K562 (cell line): ENCODE data around the gene CD82. TPM values are rescaled to one million over a fixed set of nuclear protein-coding genes. Genes with fewer than 3 reads are reported as not detected.

Experiments
- ADNP ChIP-seq: fragments of 200-800 bp; sonication (Bioruptor generic); IDR thresholded peaks from 2 replicates; pipeline ENCODE4 v1.6.1; 2016; ENCODE audit warnings: missing genetic modification characterization, missing compliant biosample characterization
- ATF7 ChIP-seq: fragments of 450-650 bp; IDR thresholded peaks from 2 replicates; pipeline ENCODE4 v1.7.1; 2014; ENCODE audit warnings: mild to moderate bottlenecking, moderate library complexity
- CREB3 ChIP-seq: fragments of 450-650 bp; conservative IDR thresholded peaks from 2 replicates; pipeline ENCODE4 v1.6.1; 2016; ENCODE audit warnings: missing genetic modification characterization, low read depth, mild to moderate bottlenecking, missing compliant biosample characterization, moderate library complexity
- CUX1 ChIP-seq: fragments of 200-800 bp; sonication (Bioruptor generic); IDR thresholded peaks from 2 replicates; pipeline ENCODE4 v1.6.1; 2016; ENCODE audit warnings: missing genetic modification characterization, missing compliant biosample characterization
- FOSL1 ChIP-seq: fragments of 200-800 bp; sonication (Bioruptor generic); conservative IDR thresholded peaks from 2 replicates; pipeline ENCODE4 v1.6.1; 2016; ENCODE audit warnings: missing genetic modification characterization, missing compliant biosample characterization
- GATAD2B ChIP-seq: fragments of 450-650 bp; IDR thresholded peaks from 2 replicates; pipeline ENCODE4 v1.6.1; 2017; ENCODE audit warnings: mild to moderate bottlenecking, borderline replicate concordance
- HDAC6 ChIP-seq: IDR thresholded peaks from 2 replicates; pipeline ENCODE4 v1.6.1; 2012; ENCODE audit warnings: low read depth, mild to moderate bottlenecking, control low read depth, inconsistent platforms, low read length, moderate library complexity
- HES1 ChIP-seq: fragments of 450-650 bp; IDR thresholded peaks from 2 replicates; pipeline ENCODE4 v1.6.1; 2016; ENCODE audit warnings: low read depth, mild to moderate bottlenecking, moderate library complexity
- HNRNPL ChIP-seq: fragments of 200-400 bp; formaldehyde crosslinking; IDR thresholded peaks from 2 replicates; pipeline ENCODE4 v1.6.1; 2017; ENCODE audit warnings: low read depth, mild to moderate bottlenecking, low read length
- NCOA6 ChIP-seq: fragments of 450-650 bp; IDR thresholded peaks from 2 replicates; pipeline ENCODE4 v1.6.1; 2017; ENCODE audit warnings: mild to moderate bottlenecking
- NEUROD1 ChIP-seq: fragments of 150-350 bp; IDR thresholded peaks from 2 replicates; pipeline ENCODE4 v1.6.1; 2014; ENCODE audit warnings: borderline replicate concordance, low read length, low read depth; ENCODE audit not compliant: partially characterized antibody
- RNF219 ChIP-seq: fragments of 250-450 bp; sonication (Bioruptor Pico); IDR thresholded peaks from 2 replicates; pipeline ENCODE4 v1.5.0; 2022; ENCODE audit warnings: mild to moderate bottlenecking
- SRSF3 ChIP-seq: fragments of 200-400 bp; formaldehyde crosslinking; IDR thresholded peaks from 2 replicates; pipeline ENCODE4 v1.6.1; 2016; ENCODE audit warnings: mild to moderate bottlenecking, low read length, moderate library complexity; ENCODE audit not compliant: insufficient read depth
- TAL1 ChIP-seq: fragments of 450-650 bp; IDR thresholded peaks from 2 replicates; pipeline ENCODE4 v1.6.1; 2016; ENCODE audit warnings: mild to moderate bottlenecking
- TEAD4 ChIP-seq, 2 experiments: sonication (generic) in 1 of 2; formaldehyde crosslinking in 1 of 2; IDR thresholded peaks; 2 replicates each; pipeline versions ENCODE4 v1.6.1 to v1.8.0; 2012 to 2022; ENCODE audit warnings: borderline replicate concordance in 1 of 2, inconsistent platforms in 1 of 2, low read length in 1 of 2, mild to moderate bottlenecking in 1 of 2, missing genetic modification reagents in 1 of 2
- TFAM ChIP-seq: fragments of 250-450 bp; sonication (Bioruptor Pico); conservative IDR thresholded peaks from 2 replicates; pipeline ENCODE4 v1.5.0; 2021; ENCODE audit warnings: mild to moderate bottlenecking, moderate library complexity
- ZBTB1 ChIP-seq: sonication (generic); formaldehyde crosslinking; IDR thresholded peaks from 2 replicates; pipeline ENCODE4 v1.8.1; 2023; ENCODE audit warnings: missing genetic modification reagents, low read depth, mild to moderate bottlenecking, borderline replicate concordance
- ZKSCAN8 ChIP-seq: fragments of 200-800 bp; sonication (Bioruptor generic); IDR thresholded peaks from 2 replicates; pipeline ENCODE4 v1.6.1; 2016; ENCODE audit warnings: missing genetic modification characterization, missing compliant biosample characterization
- ZNF239 ChIP-seq: fragments of 250-450 bp; sonication (Bioruptor Pico); IDR thresholded peaks from 2 replicates; pipeline ENCODE4 v1.4.0; 2020; ENCODE audit warnings: mild to moderate bottlenecking
- polyA plus RNA-seq, 8 experiments: library from polyadenylated mRNA; depleted of rRNA in 4 of 8; stranded (reverse) in 5 of 8; unstranded in 3 of 8; fragments of >200 nt; fragmentation: Nextera tagmentation in 2 of 8; fragmentation: Illumina TruSeq in 1 of 8; extraction: Ambion mirVana in 2 of 8; extraction: Trizol in 1 of 8; gene quantifications; 2 replicates each; pipeline versions ENCODE4 v1.2.1 to v1.2.3, GENCODE V29; 2011 to 2014; ENCODE audit warnings: inconsistent platforms in 1 of 8, missing spikeins in 1 of 8
- total RNA-seq, 7 experiments: library from RNA; depleted of rRNA in 6 of 7; stranded (reverse); fragments of >200 nt in 6 of 7; fragmentation: Illumina TruSeq in 2 of 7; extraction: Trizol in 2 of 7; gene quantifications; 2 replicates each; pipeline versions ENCODE4 v1.2.1 to v1.2.3, GENCODE V29; 2011 to 2021; ENCODE audit warnings: low replicate concordance in 1 of 7

Gene CD82
- total and polyA plus RNA-seq, 9 of the 15 experiments (the other 6 are each of a cell fraction or from before 2014, with no cell fraction given), result 0.27 to 9.4 (median 3.0) TPM

- TF ChIP-seq HDAC6 (no peak), ZKSCAN8 (CRISPR knock-in tag) (0 out of 2 replicates have a peak, but pooled peaks have one; percentile 43), ZBTB1 (CRISPR knock-in tag) (no peak), CREB3 (tag) (no peak), ZNF239 (CRISPR knock-in tag) (no peak), RNF219 (CRISPR knock-in tag) (no peak), FOSL1 (peak; percentile 82), NEUROD1 (no peak), ATF7 (no peak), NCOA6 (no peak), TAL1 (peak; percentile 19; the same call in 1 of the 2 replicates), TEAD4 (IDR thresholded peaks at IDR 0.05; ENCODE audit: low read length) (no peak), TEAD4 (CRISPR knock-in tag; IDR thresholded peaks at IDR 0.05; ENCODE audit: borderline replicate concordance) (no peak), SRSF3 (no peak), HES1 (no peak), HNRNPL (no peak), TFAM (CRISPR knock-in tag) (no peak), CUX1 (no peak), ADNP (tag) (no peak), GATAD2B (no peak)
Measured at GRCh38 chr11:44607319-44607962, 42.0 kb downstream of the CD82 start (continued).
